ENCODE results near the gene CHSY1. TPM values are rescaled to one million over a fixed set of nuclear protein-coding genes. Genes with fewer than 3 reads are reported as not detected.

CHSY1 gene
- total RNA-seq, 1 experiment from 2014 or later: 47.0 TPM

DNA sequence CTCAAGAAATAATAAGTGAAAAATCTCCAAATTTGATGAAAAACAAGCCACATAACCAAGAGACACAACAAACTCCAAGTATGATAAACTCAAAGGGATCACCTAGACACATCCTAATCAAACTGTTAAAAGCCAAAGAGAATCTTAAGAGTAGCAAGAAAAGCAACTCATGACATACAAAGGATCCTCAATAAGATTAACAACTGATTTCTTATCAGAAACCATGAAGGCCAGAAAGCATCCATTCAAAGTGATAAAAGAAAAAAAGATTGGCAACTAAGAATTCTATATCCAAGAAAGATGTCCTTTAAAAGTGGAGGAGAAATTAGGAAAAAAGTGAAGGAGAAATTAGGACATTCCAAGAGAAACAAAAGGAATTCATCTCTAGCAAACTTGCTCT is 23.5 kb downstream of the CHSY1 start:
- no peak for TF ChIP-seq EZH2 (IDR thresholded peaks at IDR 0.05; ENCODE audit: borderline replicate concordance, low read depth, low read length, poor library complexity, severe bottlenecking)
- TF ChIP-seq, protein P1, sequence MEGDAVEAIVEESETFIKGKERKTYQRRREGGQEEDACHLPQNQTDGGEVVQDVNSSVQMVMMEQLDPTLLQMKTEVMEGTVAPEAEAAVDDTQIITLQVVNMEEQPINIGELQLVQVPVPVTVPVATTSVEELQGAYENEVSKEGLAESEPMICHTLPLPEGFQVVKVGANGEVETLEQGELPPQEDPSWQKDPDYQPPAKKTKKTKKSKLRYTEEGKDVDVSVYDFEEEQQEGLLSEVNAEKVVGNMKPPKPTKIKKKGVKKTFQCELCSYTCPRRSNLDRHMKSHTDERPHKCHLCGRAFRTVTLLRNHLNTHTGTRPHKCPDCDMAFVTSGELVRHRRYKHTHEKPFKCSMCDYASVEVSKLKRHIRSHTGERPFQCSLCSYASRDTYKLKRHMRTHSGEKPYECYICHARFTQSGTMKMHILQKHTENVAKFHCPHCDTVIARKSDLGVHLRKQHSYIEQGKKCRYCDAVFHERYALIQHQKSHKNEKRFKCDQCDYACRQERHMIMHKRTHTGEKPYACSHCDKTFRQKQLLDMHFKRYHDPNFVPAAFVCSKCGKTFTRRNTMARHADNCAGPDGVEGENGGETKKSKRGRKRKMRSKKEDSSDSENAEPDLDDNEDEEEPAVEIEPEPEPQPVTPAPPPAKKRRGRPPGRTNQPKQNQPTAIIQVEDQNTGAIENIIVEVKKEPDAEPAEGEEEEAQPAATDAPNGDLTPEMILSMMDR (conservative IDR thresholded peaks at IDR 0.05; ENCODE audit: low read depth, low read length): no peak
- DNase-seq (ENCODE audit: low spot score): no peak
- H3K4me1 ChIP-seq (ENCODE audit: insufficient read depth, low read length, poor library complexity, severe bottlenecking): no peaks in the 10 kb centered on the region
- POLR2A ChIA-PET (ENCODE audit: low non-redundant PET): no interaction called here
- peaks cover 5% of the 10 kb centered on the region for H3K9me3 ChIP-seq (ENCODE audit: low read depth, low read length, poor library complexity, severe bottlenecking)
- no TSS peak for BruUV-seq (replicated peaks)
- H3K27ac ChIP-seq (ENCODE audit: low read depth, low read length, poor library complexity, severe bottlenecking): no peak overlapping the region
- no peaks in the 10 kb centered on the region for H3K27me3 ChIP-seq (replicated peaks; ENCODE audit: insufficient read depth, low read depth, low read length, poor library complexity)
- CTCF ChIA-PET: no interaction called here
- intact Hi-C loops (cut with micrococcal nuclease; ENCODE audit: unreplicated experiment): no loop called here
- H3K36me3 ChIP-seq (ENCODE audit: insufficient read depth, low read length, poor library complexity, severe bottlenecking): peaks cover 9% of the 10 kb centered on the region
- H3K4me3 ChIP-seq (ENCODE audit: low read depth, low read length, poor library complexity, severe bottlenecking): no peak overlapping the region

- ChIA-PET CTCF (no interaction called here), POLR2A (ENCODE audit: low non-redundant PET) (no interaction called here)
- no peak overlapping the region for H3K4me3 ChIP-seq (ENCODE audit: low read depth, low read length, poor library complexity, severe bottlenecking)
- DNase-seq (ENCODE audit: low spot score): no peak
- H3K4me1 ChIP-seq (ENCODE audit: insufficient read depth, low read length, poor library complexity, severe bottlenecking): peaks cover 10% of the 10 kb centered on the region
- intact Hi-C loops (cut with micrococcal nuclease; ENCODE audit: unreplicated experiment): no loop called here
- H3K9me3 ChIP-seq (ENCODE audit: low read depth, low read length, poor library complexity, severe bottlenecking): peaks cover 5% of the 10 kb centered on the region
- peaks cover 3% of the 10 kb centered on the region for H3K36me3 ChIP-seq (ENCODE audit: insufficient read depth, low read length, poor library complexity, severe bottlenecking)
- H3K27ac ChIP-seq (ENCODE audit: low read depth, low read length, poor library complexity, severe bottlenecking): no peak overlapping the region
- BruUV-seq (replicated peaks): no TSS peak
- H3K27me3 ChIP-seq (replicated peaks; ENCODE audit: insufficient read depth, low read depth, low read length, poor library complexity): no peaks in the 10 kb centered on the region
- no peak for TF ChIP-seq EZH2 (IDR thresholded peaks at IDR 0.05; ENCODE audit: borderline replicate concordance, low read depth, low read length, poor library complexity, severe bottlenecking)
- TF ChIP-seq, protein P1 (conservative IDR thresholded peaks at IDR 0.05; ENCODE audit: low read depth, low read length): no peak
Observed at GRCh38 chr15:101225658-101226057, 26.2 kb downstream of the CHSY1 start.

GRCh38 chr15:101221902-101222301 is 29.9 kb downstream of the CHSY1 start:
- DNase-seq (ENCODE audit: low spot score): no peak
- Histone ChIP-seq H3K36me3 (ENCODE audit: insufficient read depth, low read length, poor library complexity, severe bottlenecking) (peaks cover 3% of the 10 kb centered on the region), H3K4me1 (ENCODE audit: insufficient read depth, low read length, poor library complexity, severe bottlenecking) (peaks cover 10% of the 10 kb centered on the region), H3K4me3 (ENCODE audit: low read depth, low read length, poor library complexity, severe bottlenecking) (no peak overlapping the region), H3K9me3 (ENCODE audit: low read depth, low read length, poor library complexity, severe bottlenecking) (no peaks in the 10 kb centered on the region), H3K27ac (ENCODE audit: low read depth, low read length, poor library complexity, severe bottlenecking) (no peak overlapping the region), H3K27me3 (replicated peaks; ENCODE audit: insufficient read depth, low read depth, low read length, poor library complexity) (no peaks in the 10 kb centered on the region)
- intact Hi-C loops (cut with micrococcal nuclease; ENCODE audit: unreplicated experiment): no loop called here
- ChIA-PET POLR2A (ENCODE audit: low non-redundant PET) (no interaction called here), CTCF (no interaction called here)
- BruUV-seq (replicated peaks): no TSS peak
- no peak for TF ChIP-seq EZH2 (IDR thresholded peaks at IDR 0.05; ENCODE audit: borderline replicate concordance, low read depth, low read length, poor library complexity, severe bottlenecking)
- TF ChIP-seq, protein P1 (conservative IDR thresholded peaks at IDR 0.05; ENCODE audit: low read depth, low read length): no peak
